DND-41 (cell line): Measurements from ENCODE around the gene RNF157.

ENCODE experiments used
- CTCF ChIP-seq: IDR thresholded peaks from 2 replicates; pipeline ENCODE4 v1.5.1; 2012; ENCODE audit warnings: borderline replicate concordance, low read length, moderate library complexity, mild to moderate bottlenecking; ENCODE audit not compliant: poor library complexity, severe bottlenecking; ENCODE audit errors: extremely low read depth
- EZH2 ChIP-seq: IDR thresholded peaks from 3 replicates; pipeline ENCODE4 v1.6.1; 2012; ENCODE audit warnings: borderline replicate concordance, low read depth, mild to moderate bottlenecking, moderate library complexity, low read length, inconsistent platforms; ENCODE audit not compliant: severe bottlenecking

- TF ChIP-seq CTCF (no peak), EZH2 (no peak)
These were observed 117.1 kb downstream of the RNF157 start for GRCh38 chr17:76123191-76123499.
